Smooth muscle cell (in vitro differentiated cells): ENCODE measurements around the gene TMEM208. TPM values are rescaled to one million over a fixed set of nuclear protein-coding genes. Genes with fewer than 3 reads are reported as not detected.

ENCODE experiments used
- DNase-seq: peaks from one replicate; lab custom pipeline; 2025; ENCODE audit not compliant: unreplicated experiment; lab: John Stamatoyannopoulos, UW
- H2AFZ ChIP-seq: fragments of 200-600 bp; sonication (generic); 2 replicates; pipeline ENCODE4 v1.6.0; 2016; ENCODE audit warnings: antibody characterized with exemption, low read depth, mild to moderate bottlenecking
- H3F3A ChIP-seq: fragments of 200-600 bp; sonication (generic); 2 replicates; pipeline ENCODE4 v1.6.0; 2017; ENCODE audit warnings: antibody characterized with exemption, low read depth
- H3K27ac ChIP-seq: fragments of 200-600 bp; sonication (generic); 2 replicates; pipeline ENCODE4 v1.5.1; 2016; ENCODE audit warnings: low read depth, mild to moderate bottlenecking
- H3K27me3 ChIP-seq: fragments of 200-600 bp; sonication (generic); 2 replicates; pipeline ENCODE4 v1.6.1; 2016; ENCODE audit warnings: low read depth, mild to moderate bottlenecking
- H3K36me3 ChIP-seq: fragments of 200-600 bp; sonication (generic); 2 replicates; pipeline ENCODE4 v1.5.1; 2016; ENCODE audit warnings: low read depth
- H3K4me1 ChIP-seq: fragments of 200-600 bp; sonication (generic); 2 replicates; pipeline ENCODE4 v1.5.1; 2016; ENCODE audit warnings: low read depth
- H3K4me2 ChIP-seq: fragments of 200-600 bp; sonication (generic); 2 replicates; pipeline ENCODE4 v1.6.0; 2016; ENCODE audit warnings: mild to moderate bottlenecking
- H3K4me3 ChIP-seq: fragments of 200-600 bp; sonication (generic); 2 replicates; pipeline ENCODE4 v1.5.1; 2016; ENCODE audit warnings: mild to moderate bottlenecking
- H3K79me2 ChIP-seq: fragments of 200-600 bp; sonication (generic); 2 replicates; pipeline ENCODE4 v1.6.0; 2016; ENCODE audit warnings: low read depth, mild to moderate bottlenecking
- H3K9ac ChIP-seq: fragments of 200-600 bp; sonication (generic); 2 replicates; pipeline ENCODE4 v1.6.0; 2016; ENCODE audit warnings: low read depth
- H3K9me3 ChIP-seq: fragments of 200-600 bp; sonication (generic); replicated peaks from 2 replicates; pipeline ENCODE4 v1.5.1; 2016; ENCODE audit warnings: low read depth
- H4K20me1 ChIP-seq: fragments of 200-600 bp; sonication (generic); 2 replicates; pipeline ENCODE4 v1.6.0; 2016; ENCODE audit warnings: low read depth
- WGBS: methylation state at CpG from one replicate; pipeline ENCODE4 v1.1.7; 2016; ENCODE audit warnings: low lambda C conversion rate; 5-methylcytosine and 5-hydroxymethylcytosine counted together
- polyA plus RNA-seq: library from polyadenylated mRNA; unstranded; fragments of >200 nt; fragmentation: Nextera tagmentation; extraction: Ambion mirVana; gene quantifications from 2 replicates; pipeline ENCODE4 v1.2.1, GENCODE V29; 2016
- total RNA-seq: library from RNA; depleted of rRNA; stranded (reverse); fragments of >200 nt; gene quantifications from 2 replicates; pipeline ENCODE4 v1.2.3, GENCODE V29; 2014
- TF ChIP-seq, protein P1 (sequence below): fragments of 200-600 bp; sonication (generic); IDR thresholded peaks from 2 replicates; pipeline ENCODE4 v1.5.1; 2017; ENCODE audit warnings: borderline replicate concordance, mild to moderate bottlenecking, antibody characterized with exemption; ENCODE audit not compliant: insufficient read depth, poor library complexity, severe bottlenecking

Gene TMEM208
- total and polyA plus RNA-seq, 2 experiments from 2014 or later, result 45.4 to 171 TPM

- DNase-seq, result no peak
- H3K27ac ChIP-seq, result no peak overlapping the region
- H3K4me3 ChIP-seq, result no peak overlapping the region
- no peaks in the 10 kb centered on the region for H3K9me3 ChIP-seq
- no peaks in the 10 kb centered on the region for H3K36me3 ChIP-seq
- H3K4me1 ChIP-seq, result peaks cover 4% of the 10 kb centered on the region
- TF ChIP-seq, protein P1, sequence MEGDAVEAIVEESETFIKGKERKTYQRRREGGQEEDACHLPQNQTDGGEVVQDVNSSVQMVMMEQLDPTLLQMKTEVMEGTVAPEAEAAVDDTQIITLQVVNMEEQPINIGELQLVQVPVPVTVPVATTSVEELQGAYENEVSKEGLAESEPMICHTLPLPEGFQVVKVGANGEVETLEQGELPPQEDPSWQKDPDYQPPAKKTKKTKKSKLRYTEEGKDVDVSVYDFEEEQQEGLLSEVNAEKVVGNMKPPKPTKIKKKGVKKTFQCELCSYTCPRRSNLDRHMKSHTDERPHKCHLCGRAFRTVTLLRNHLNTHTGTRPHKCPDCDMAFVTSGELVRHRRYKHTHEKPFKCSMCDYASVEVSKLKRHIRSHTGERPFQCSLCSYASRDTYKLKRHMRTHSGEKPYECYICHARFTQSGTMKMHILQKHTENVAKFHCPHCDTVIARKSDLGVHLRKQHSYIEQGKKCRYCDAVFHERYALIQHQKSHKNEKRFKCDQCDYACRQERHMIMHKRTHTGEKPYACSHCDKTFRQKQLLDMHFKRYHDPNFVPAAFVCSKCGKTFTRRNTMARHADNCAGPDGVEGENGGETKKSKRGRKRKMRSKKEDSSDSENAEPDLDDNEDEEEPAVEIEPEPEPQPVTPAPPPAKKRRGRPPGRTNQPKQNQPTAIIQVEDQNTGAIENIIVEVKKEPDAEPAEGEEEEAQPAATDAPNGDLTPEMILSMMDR, result no peak
- H3K9ac ChIP-seq, result no peak overlapping the region
- H3K79me2 ChIP-seq, result no peaks in the 10 kb centered on the region
- H2AFZ ChIP-seq, result no peak overlapping the region
- WGBS, result 86% methylated on average over 16 of the region's 17 CpGs
- no peak overlapping the region for H3K4me2 ChIP-seq
- peaks cover 15% of the 10 kb centered on the region for H3F3A ChIP-seq
- no peaks in the 10 kb centered on the region for H4K20me1 ChIP-seq
- H3K27me3 ChIP-seq, result no peaks in the 10 kb centered on the region
Observed at GRCh38 chr16:67235816-67236562, 9.1 kb downstream of the TMEM208 start.

GRCh38 chr16:67236563-67237395 is 9.8 kb downstream of the TMEM208 start:
- no peak overlapping the region for H3K27ac ChIP-seq
- 87% methylated on average over 43 of the region's 50 CpGs for WGBS
- H3K36me3 ChIP-seq, result no peaks in the 10 kb centered on the region
- DNase-seq, result no peak
- no peak overlapping the region for H3K4me3 ChIP-seq
- no peaks in the 10 kb centered on the region for H4K20me1 ChIP-seq
- no peak overlapping the region for H3K9ac ChIP-seq
- no peak overlapping the region for H2AFZ ChIP-seq
- no peaks in the 10 kb centered on the region for H3K9me3 ChIP-seq
- H3K4me2 ChIP-seq, result no peak overlapping the region
- no peaks in the 10 kb centered on the region for H3K79me2 ChIP-seq
- TF ChIP-seq, protein P1, result no peak
- peaks cover 21% of the 10 kb centered on the region for H3F3A ChIP-seq
- H3K27me3 ChIP-seq, result no peaks in the 10 kb centered on the region
- H3K4me1 ChIP-seq, result peaks cover 9% of the 10 kb centered on the region

- H3K9ac ChIP-seq, result no peak overlapping the region
- H3K27me3 ChIP-seq, result no peaks in the 10 kb centered on the region
- H3K79me2 ChIP-seq, result peaks cover 5% of the 10 kb centered on the region
- peaks cover 10% of the 10 kb centered on the region for H3K4me1 ChIP-seq
- no peak overlapping the region for H2AFZ ChIP-seq
- H3K36me3 ChIP-seq, result no peaks in the 10 kb centered on the region
- WGBS, result 91% methylated on average over 16 of the region's 16 CpGs
- no peak overlapping the region for H3K4me2 ChIP-seq
- no peak overlapping the region for H3K27ac ChIP-seq
- peaks cover 29% of the 10 kb centered on the region for H3F3A ChIP-seq
- no peak overlapping the region for H3K4me3 ChIP-seq
- no peaks in the 10 kb centered on the region for H3K9me3 ChIP-seq
- no peak for DNase-seq
- H4K20me1 ChIP-seq, result no peaks in the 10 kb centered on the region
- TF ChIP-seq, protein P1, result no peak
Observed at GRCh38 chr16:67237396-67238277, 10.7 kb downstream of the TMEM208 start.
